NCI-H128 (cell line): ENCODE measurements around the gene NEGR1.
"Not testable (repeated sequence)": the region's sequence is repeated elsewhere in the genome, so short reads cannot be mapped to it uniquely, and the experiment has no call there.

Experiments
- DNase-seq: peaks from one replicate; lab custom pipeline; 2025; ENCODE audit not compliant: unreplicated experiment; lab: John Stamatoyannopoulos, UW

Gene NEGR1

GRCh38 chr1:72282271-72283021 is at the start of gene NEGR1:
Gene NEGR1, minus strand, starts transcription at chr1:72282539.
- DNase-seq, result peak; percentile 83

- no peak for DNase-seq
Observed at GRCh38 chr1:72326494-72326893, 44.2 kb upstream of the NEGR1 start.

GRCh38 chr1:72324451-72324850 is 42.1 kb upstream of the NEGR1 start:
- no peak for DNase-seq

GRCh38 chr1:72322910-72323309 is 40.6 kb upstream of the NEGR1 start:
- no peak for DNase-seq

- no peak for DNase-seq
Observed at GRCh38 chr1:72296501-72296900, 14.2 kb upstream of the NEGR1 start.

- DNase-seq, result no peak
Observed at GRCh38 chr1:72288886-72289285, 6.5 kb upstream of the NEGR1 start.

- DNase-seq, result no peak
Observed at GRCh38 chr1:72286401-72286800, 4.1 kb upstream of the NEGR1 start.

GRCh38 chr1:72285074-72285425 is 2.7 kb upstream of the NEGR1 start:
- no peak for DNase-seq

GRCh38 chr1:72284348-72285073 is 2.2 kb upstream of the NEGR1 start:
- DNase-seq, result peak; percentile 35

- no peak for DNase-seq
Observed at GRCh38 chr1:72284084-72284347, 1.7 kb upstream of the NEGR1 start.

GRCh38 chr1:72283307-72284083 is 1.2 kb upstream of the NEGR1 start:
- DNase-seq, result peak; percentile 77

- DNase-seq, result peak; percentile 74
Observed at GRCh38 chr1:72283022-72283306, 625 bp upstream of the NEGR1 start.

GRCh38 chr1:72281637-72282270 is 585 bp downstream of the NEGR1 start:
- DNase-seq, result no peak

- DNase-seq, result no peak
Observed at GRCh38 chr1:72281144-72281543, 1.2 kb downstream of the NEGR1 start.

GRCh38 chr1:72280711-72281110 is 1.6 kb downstream of the NEGR1 start:
- no peak for DNase-seq

GRCh38 chr1:72280131-72280530 is 2.2 kb downstream of the NEGR1 start:
- no peak for DNase-seq

GRCh38 chr1:72278461-72278860 is 3.9 kb downstream of the NEGR1 start:
- no peak for DNase-seq

GRCh38 chr1:72271555-72272085 is 10.7 kb downstream of the NEGR1 start:
- no peak for DNase-seq

- no peak for DNase-seq
Observed at GRCh38 chr1:72262735-72263134, 19.6 kb downstream of the NEGR1 start.

GRCh38 chr1:72253132-72253531 is 29.2 kb downstream of the NEGR1 start:
- DNase-seq, result no peak

GRCh38 chr1:72241397-72241796 is 40.9 kb downstream of the NEGR1 start:
- DNase-seq, result no peak

- not testable (repeated sequence) for DNase-seq
Observed at GRCh38 chr1:72235931-72236330, 46.4 kb downstream of the NEGR1 start.
